ENCODE data around the gene RTTN. TPM values are rescaled to one million over a fixed set of nuclear protein-coding genes. Genes with fewer than 3 reads are reported as not detected.

Gene RTTN
- total RNA-seq, 1 experiment from 2014 or later, result 14.3 TPM

DNA sequence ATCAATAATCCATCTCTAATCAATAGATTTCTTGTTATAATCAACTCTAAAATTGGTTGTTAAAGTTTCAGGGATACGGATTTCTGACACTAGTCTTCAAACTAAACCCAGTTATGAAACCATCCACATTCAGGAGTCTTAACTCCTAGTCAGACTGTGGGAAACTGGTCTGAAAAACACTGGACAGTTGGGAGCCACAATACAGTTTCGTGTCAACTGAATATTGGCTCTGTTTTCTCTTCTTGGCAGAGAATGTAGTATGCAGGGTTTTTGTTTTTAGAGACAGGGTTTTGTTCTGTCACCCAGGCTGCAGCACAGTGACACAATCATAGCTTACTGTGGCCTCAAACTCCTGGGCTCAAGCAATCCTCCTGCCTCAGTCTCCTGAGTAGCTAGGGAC, 123.1 kb downstream of the RTTN start:
- ChIA-PET POLR2A (ENCODE audit: unreplicated experiment) (no interaction called here), CTCF (no interaction called here)
- Histone ChIP-seq H3F3A (ENCODE audit: insufficient read depth, low read depth) (no peaks in the 10 kb centered on the region), H3K27me3 (ENCODE audit: insufficient read depth, low read depth) (no peaks in the 10 kb centered on the region), H3K79me2 (ENCODE audit: low read depth) (no peaks in the 10 kb centered on the region), H3K4me2 (no peak overlapping the region), H3K27ac (no peak overlapping the region), H3K9me2 (ENCODE audit: insufficient read depth) (no peaks in the 10 kb centered on the region), H3K4me1 (replicated peaks; ENCODE audit: insufficient read depth) (no peaks in the 10 kb centered on the region), H3K36me3 (ENCODE audit: low read depth) (no peaks in the 10 kb centered on the region), H3K4me3 (no peak overlapping the region), H4K20me1 (ENCODE audit: insufficient read depth) (no peaks in the 10 kb centered on the region), H3K9me3 (ENCODE audit: insufficient read depth, low read depth) (no peaks in the 10 kb centered on the region), H2AFZ (no peak overlapping the region)
- BruUV-seq (replicated peaks), result no TSS peak
- intact Hi-C loops (cut with micrococcal nuclease; ENCODE audit: unreplicated experiment), result no loop called here
- TF ChIP-seq EZH2 (IDR thresholded peaks at IDR 0.05; ENCODE audit: low read depth), result no peak
- TF ChIP-seq, protein P1, sequence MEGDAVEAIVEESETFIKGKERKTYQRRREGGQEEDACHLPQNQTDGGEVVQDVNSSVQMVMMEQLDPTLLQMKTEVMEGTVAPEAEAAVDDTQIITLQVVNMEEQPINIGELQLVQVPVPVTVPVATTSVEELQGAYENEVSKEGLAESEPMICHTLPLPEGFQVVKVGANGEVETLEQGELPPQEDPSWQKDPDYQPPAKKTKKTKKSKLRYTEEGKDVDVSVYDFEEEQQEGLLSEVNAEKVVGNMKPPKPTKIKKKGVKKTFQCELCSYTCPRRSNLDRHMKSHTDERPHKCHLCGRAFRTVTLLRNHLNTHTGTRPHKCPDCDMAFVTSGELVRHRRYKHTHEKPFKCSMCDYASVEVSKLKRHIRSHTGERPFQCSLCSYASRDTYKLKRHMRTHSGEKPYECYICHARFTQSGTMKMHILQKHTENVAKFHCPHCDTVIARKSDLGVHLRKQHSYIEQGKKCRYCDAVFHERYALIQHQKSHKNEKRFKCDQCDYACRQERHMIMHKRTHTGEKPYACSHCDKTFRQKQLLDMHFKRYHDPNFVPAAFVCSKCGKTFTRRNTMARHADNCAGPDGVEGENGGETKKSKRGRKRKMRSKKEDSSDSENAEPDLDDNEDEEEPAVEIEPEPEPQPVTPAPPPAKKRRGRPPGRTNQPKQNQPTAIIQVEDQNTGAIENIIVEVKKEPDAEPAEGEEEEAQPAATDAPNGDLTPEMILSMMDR (conservative IDR thresholded peaks at IDR 0.05), result no peak
- no peak for DNase-seq

DNA sequence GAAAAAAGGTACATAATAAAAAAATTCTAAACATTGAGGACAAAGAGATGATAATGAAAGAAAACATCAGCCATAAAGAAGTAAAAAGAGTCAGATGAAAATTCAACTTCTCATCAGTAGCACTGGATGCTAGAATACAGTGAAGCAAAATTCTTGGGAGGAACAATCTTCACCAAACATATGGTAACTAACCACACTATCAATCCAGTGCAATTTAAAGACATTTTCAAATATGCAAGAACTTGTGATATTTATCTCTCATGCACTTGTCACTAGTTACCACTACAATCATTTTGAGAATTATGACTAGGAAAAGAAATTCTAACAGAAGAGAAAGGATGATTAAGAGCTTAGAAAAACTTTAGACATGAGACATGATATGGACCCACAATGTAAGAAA, 127.4 kb downstream of the RTTN start:
- H2AFZ ChIP-seq, result no peak overlapping the region
- POLR2A ChIA-PET (ENCODE audit: unreplicated experiment), result no interaction called here
- no peak for DNase-seq
- H3K36me3 ChIP-seq (ENCODE audit: low read depth), result no peaks in the 10 kb centered on the region
- no peak overlapping the region for H3K4me3 ChIP-seq
- H4K20me1 ChIP-seq (ENCODE audit: insufficient read depth), result no peaks in the 10 kb centered on the region
- H3K4me2 ChIP-seq, result no peak overlapping the region
- no peaks in the 10 kb centered on the region for H3K79me2 ChIP-seq (ENCODE audit: low read depth)
- H3K9me3 ChIP-seq (ENCODE audit: insufficient read depth, low read depth), result no peaks in the 10 kb centered on the region
- no peaks in the 10 kb centered on the region for H3K4me1 ChIP-seq (replicated peaks; ENCODE audit: insufficient read depth)
- intact Hi-C loops (cut with micrococcal nuclease; ENCODE audit: unreplicated experiment), result no loop called here
- no peaks in the 10 kb centered on the region for H3K27me3 ChIP-seq (ENCODE audit: insufficient read depth, low read depth)
- H3K9me2 ChIP-seq (ENCODE audit: insufficient read depth), result no peaks in the 10 kb centered on the region
- no peaks in the 10 kb centered on the region for H3F3A ChIP-seq (ENCODE audit: insufficient read depth, low read depth)
- CTCF ChIA-PET, result no interaction called here
- no TSS peak for BruUV-seq (replicated peaks)
- no peak overlapping the region for H3K27ac ChIP-seq
- TF ChIP-seq EZH2 (IDR thresholded peaks at IDR 0.05; ENCODE audit: low read depth), result no peak
- TF ChIP-seq, protein P1 (conservative IDR thresholded peaks at IDR 0.05), result no peak

DNA sequence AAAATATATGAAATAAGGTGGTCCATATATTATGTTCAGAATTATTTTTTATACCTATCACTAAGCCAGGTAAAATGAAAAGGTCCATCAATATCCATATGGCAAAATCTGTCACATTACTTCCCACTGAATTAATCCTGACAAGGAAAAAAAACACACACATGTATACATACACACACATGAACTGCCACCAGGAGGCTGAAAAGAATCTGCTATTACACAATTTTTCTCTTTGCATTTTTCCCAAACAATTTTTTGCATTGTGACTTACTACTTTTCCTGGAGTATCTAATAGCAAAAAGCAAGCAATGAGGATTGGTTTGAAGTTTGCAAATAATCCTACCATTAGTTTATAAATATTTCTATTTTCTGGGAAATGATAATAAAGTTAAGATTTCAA, 129.6 kb downstream of the RTTN start:
- H2AFZ ChIP-seq, result no peak overlapping the region
- H3K79me2 ChIP-seq (ENCODE audit: low read depth), result no peaks in the 10 kb centered on the region
- no TSS peak for BruUV-seq (replicated peaks)
- H3K9me3 ChIP-seq (ENCODE audit: insufficient read depth, low read depth), result no peaks in the 10 kb centered on the region
- H4K20me1 ChIP-seq (ENCODE audit: insufficient read depth), result no peaks in the 10 kb centered on the region
- TF ChIP-seq EZH2 (IDR thresholded peaks at IDR 0.05; ENCODE audit: low read depth), result no peak
- TF ChIP-seq, protein P1 (conservative IDR thresholded peaks at IDR 0.05), result no peak
- no peaks in the 10 kb centered on the region for H3F3A ChIP-seq (ENCODE audit: insufficient read depth, low read depth)
- no peaks in the 10 kb centered on the region for H3K9me2 ChIP-seq (ENCODE audit: insufficient read depth)
- H3K27ac ChIP-seq, result no peak overlapping the region
- no peak for DNase-seq
- no peaks in the 10 kb centered on the region for H3K36me3 ChIP-seq (ENCODE audit: low read depth)
- ChIA-PET CTCF (no interaction called here), POLR2A (ENCODE audit: unreplicated experiment) (no interaction called here)
- no peaks in the 10 kb centered on the region for H3K27me3 ChIP-seq (ENCODE audit: insufficient read depth, low read depth)
- H3K4me3 ChIP-seq, result no peak overlapping the region
- no peaks in the 10 kb centered on the region for H3K4me1 ChIP-seq (replicated peaks; ENCODE audit: insufficient read depth)
- intact Hi-C loops (cut with micrococcal nuclease; ENCODE audit: unreplicated experiment), result no loop called here
- H3K4me2 ChIP-seq, result no peak overlapping the region

All from PC-9 (cell line).